GM19099 (cell line): ENCODE results near the gene LIME1.

Source experiments
- POLR2A ChIP-seq: IDR thresholded peaks from 3 replicates; pipeline ENCODE4 v1.6.1; 2011; ENCODE audit warnings: low read depth; ENCODE audit not compliant: insufficient read length; ENCODE audit errors: extremely low read depth

The LIME1 gene

DNA sequence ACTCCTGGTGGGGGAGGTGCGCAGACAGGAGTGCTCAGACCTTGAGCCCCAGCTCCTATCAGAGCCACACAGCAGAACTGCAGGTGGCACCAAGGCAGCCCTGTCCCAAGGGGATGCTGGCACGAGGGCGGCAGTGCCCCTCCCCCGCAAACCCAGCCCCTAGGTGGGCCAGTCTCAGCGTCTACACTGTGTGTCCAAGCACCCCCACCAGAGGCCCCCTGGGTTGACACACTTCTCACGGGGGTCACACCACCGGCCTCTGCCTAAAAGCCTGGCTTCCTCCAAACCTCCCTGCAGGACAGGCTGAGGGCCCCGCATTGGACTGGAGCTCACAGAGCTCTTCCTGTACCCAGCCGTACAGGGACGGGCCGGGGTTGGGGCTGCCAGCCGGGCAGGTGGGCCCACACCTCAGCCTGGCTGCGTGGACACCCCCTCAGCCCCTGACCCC, 11.2 kb downstream of the LIME1 start:
- no peak for TF ChIP-seq POLR2A

DNA sequence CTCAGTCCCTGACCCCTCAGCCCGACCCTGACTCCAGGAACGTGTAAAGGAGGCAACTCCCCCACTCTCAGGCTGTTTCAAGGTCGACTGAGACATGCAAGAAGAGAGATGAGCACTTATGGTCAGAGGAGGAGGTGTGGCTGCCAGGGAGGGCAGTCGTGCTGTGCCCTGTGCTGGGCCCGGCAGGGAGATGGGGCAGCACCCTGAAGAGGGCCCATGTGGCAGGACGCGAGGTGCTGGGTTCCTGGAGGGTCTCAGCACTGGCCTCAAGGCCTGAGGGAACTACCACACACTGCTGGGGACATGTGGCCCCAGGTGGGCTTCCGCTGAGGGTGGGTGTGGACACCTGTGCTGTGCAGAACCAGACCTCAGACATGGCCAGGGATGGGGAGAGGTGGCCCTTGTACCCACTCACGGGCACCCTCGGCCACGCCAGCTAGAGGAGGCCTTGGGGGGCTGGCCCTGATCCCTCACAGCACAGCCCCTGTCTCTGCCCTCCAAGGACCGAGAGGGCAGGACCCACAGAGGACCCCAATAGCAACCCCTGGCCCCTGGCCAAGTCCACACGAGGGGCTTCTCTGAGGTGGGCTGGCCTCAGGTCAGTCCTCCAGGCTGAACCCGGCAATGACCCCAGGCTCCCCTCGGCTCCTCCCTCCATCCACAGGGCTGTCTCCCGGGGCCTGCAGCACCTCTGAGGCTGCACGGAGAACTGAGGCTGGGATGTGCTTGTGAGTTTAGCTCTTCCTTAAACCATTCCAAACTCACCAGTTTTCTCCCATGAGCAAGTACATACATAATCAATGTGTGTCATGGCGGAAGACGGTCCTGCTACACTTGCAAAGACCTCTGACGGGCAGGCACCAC, 11.8 kb downstream of the LIME1 start:
- TF ChIP-seq POLR2A: no peak

DNA sequence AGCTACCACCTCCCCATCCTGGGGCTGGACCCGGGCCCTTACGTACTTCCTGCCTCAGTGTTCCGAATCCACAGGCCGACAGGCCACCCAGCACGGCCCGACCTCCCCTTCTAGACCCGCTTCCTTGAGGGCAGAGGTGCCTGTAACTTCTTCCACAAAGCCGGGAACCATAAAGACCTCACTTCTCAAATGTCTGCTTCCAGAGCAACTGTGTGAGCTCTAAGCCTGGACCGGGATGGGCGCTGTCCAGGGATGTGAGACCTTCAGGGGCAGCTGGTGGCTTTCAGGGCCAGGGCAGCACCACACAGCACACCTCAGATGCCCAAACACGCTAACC, 12.4 kb downstream of the LIME1 start:
- TF ChIP-seq POLR2A: no peak

DNA sequence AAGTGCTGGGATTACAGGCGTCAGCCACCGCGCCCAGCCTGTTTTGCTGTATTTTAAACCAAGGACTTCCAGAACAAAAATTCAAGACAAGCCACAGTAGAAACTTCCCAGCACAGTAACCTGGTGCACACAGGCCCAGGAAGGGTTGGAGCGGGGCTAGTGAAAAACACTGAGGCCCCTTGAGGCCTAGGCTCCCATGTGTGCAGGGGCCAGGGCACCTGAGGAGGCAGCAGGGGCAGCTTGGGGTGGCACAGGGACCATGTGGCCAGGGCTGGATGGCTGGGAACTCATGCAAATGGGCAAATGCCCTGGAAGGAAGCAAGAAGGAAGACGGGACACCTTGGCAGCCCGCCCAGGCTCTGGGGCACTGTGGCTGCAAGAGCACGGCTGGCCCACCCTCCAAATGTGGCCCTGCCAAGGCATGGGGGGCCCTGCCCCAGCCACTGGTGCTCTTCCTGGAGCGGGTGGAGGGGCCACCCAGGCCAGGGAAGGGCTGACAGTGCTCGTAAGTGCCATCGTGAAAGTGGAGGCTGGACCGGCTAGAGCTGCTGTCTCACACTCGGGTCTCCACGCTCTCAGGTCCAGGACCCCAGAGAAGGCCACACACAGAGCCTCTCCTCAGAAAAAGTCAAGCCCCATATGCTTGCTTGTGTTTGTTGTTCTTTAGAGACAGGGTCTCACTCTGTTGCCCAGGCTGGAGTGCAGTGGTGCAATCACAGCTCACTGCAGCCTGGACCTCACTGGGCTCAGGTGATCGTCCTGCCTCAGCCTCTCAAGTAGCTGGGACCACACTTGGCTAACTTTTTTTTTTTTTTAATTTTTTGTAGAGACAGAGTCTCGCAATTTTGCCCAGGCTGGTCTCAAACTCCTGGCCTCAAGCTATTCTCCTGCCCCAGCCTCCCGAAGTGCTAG, 13.4 kb downstream of the LIME1 start:
- TF ChIP-seq POLR2A: no peak

DNA sequence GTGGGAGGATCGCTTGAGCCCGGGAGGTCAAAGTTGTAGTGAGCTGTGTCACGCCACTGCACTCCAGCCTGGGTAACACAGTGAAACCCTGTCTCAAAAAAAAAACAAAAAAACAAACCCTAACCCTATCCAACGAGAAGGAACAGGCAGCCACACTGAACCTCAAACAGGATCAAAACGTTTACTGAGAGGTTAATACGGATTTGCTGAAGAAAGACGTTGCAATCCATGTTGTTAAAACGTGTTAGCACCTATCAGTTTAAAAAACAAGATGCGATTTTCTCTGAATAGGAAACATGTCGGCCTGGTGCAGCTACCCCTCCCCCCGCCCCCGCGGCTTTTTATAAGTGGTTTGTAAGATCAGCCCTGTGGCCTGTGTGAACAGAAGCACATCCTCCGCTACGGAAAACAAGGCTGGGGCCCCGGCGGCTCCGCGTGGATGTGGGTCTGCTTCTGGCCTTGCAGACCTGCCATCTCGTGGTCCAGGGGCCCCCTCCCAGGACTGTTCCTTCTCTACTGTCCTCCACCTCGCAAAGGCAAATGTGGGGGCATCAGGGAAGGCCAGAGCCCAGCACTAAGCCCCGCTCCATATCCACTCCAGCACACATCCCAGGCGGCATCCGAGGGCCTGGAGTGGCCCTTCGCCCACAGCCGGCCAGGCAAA, 14.5 kb downstream of the LIME1 start:
- no peak for TF ChIP-seq POLR2A

DNA sequence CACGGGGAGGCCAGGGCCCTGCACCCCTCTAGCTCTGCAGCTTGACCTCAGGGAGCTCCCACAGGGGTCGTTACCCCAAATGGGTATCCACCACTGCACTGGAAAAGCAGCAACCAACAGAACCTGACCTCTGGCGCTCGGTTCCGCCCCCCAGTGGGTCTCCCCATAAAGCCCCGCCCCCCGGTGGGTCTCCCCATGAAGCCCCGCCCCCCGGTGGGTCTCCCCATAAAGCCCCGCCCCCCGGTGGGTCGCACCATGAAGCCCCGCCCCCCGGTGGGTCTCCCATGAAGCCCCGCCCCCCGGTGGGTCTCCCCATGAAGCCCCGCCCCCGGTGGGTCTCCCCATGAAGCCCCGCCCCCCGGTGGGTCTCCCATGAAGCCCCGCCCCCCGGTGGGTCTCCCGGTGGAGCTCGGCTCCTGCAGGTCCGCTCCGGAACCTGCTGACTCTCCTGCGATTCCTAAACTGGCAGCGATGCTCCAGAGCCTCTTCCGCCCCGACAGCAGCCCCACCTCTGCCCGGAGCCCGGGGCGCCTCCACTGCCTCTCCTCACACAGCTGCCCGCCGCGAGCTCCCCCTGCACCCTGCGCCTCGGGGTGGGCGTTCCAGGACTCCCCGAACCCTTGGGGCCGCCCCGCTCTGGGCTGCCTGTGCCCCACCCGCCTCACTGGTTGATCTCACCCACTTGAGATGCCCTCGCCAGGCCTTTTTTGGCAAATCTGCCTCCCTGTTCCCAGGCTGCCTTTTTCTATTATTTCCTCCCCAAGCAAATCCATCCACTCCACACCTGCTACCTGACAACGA, 15.2 kb downstream of the LIME1 start:
- no peak for TF ChIP-seq POLR2A

DNA sequence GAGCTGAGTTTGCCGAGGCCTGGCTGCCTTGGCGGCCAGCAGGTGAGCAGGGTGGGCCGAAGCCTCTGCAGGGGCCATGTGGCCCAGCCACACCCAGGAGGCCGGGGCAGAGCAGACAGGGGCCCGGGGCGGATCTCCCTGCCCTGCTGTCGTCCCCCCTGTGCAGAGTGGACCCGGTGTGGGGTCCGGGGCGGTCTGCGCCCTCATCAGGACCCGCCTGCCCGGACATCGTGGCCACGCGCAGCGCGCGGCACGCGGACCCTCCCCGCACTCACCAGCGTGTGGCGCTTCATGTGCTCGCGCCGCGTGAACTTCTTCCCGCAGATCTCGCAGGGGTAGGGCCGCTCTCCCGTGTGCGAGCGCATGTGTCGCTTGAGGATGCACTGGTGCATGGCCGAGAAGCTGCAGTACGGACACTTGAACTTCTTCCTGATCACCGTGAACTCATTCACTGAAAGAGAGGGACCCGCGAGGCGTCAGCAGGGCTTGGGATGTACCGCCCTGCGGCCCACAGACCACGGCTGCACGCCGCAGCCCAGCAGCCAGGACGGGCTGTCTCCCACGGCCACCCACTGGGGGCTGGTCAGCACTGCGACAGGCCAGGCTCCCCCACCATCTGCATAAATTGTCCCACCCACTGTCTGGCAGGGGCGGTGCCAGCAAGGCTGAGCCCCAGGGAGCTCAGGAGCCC, 16.1 kb downstream of the LIME1 start:
- no peak for TF ChIP-seq POLR2A

DNA sequence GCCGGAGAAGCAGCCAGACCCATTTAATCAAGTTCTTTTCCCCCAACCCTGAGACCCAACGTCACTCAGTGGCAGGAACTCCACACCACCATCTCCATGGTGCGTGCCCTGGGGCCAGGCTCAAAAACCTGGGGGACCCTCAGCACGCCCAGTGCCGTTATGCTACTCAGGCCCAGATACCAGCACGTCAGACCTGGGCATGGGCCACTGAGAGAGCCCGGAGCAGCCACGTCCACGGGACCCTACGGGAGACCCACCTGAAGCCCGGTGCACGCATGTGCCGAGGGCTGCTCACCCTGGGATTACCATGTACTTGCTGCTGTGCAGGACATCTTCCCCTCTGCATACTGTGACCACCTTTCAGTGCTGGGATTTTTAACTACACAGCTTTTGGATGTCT, 16.9 kb downstream of the LIME1 start:
- TF ChIP-seq POLR2A: no peak

DNA sequence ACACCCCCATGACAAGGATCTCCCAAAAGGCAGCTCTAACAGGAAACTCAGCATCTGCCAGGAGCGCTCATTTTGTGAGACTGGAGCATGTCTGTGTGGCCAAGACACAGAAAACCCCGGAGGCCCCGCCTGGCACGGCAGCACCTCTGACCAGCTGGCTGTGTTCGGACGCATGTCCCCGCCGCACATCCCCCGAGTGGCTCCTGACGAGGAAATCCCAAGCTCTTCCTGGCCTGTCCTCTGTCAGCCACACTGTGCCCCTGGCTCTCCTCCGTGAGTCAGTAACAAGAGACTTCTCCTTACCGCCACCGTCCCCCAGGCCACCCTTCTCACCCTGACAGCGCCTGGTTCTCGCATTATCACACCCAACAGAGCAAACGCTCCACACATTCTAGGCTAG, 17.5 kb downstream of the LIME1 start:
- no peak for TF ChIP-seq POLR2A

DNA sequence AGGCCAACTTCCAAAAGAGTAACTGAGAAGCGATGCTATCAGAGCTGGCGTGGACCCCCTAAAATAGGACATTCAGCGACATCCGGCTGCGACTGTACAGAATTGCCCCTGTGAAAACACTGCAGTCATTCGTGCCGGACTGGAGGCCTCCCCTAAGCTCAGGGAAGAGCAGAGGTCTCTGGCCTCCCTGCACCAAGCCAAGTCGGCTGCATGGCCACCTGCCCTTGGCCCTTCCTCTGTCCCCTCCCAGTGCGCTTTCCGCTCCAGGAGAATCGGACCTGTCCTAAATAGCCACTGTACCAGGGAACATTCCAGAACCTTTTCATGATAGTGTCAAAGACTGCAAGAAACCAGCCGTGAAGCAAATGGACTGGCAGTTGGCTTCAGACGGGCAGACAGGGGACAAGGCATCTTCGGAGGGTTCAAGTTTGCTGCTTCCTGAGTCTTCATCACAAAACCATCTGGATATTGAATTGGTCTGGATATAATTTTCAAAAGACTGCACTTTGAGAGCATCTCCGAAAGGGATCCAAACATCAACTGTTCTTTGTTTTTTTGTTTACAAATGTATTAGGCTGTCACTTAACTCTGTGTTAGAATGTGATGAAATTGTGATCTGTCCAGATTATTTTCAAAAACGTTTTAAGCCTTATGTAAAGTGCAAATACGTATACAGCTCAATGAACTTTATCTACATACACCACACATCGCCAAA, 19.6 kb downstream of the LIME1 start:
- TF ChIP-seq POLR2A: no peak

DNA sequence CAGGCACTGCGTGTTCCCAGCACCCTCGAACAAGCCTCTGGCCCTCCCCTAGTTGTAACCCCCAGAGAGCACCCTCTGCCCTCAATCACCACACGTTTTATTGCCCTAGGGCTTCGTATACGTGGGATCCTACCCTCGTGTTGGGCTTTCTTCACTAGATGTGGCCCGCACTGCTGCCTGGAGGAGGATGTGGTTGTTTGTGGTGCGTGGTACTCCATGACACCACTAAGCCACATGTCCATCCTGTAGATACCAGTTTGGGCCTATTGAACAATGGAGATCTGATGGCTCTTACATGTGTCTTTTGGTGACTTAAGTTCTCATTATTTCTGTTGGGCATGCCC, 20.2 kb downstream of the LIME1 start:
- no peak for TF ChIP-seq POLR2A

DNA sequence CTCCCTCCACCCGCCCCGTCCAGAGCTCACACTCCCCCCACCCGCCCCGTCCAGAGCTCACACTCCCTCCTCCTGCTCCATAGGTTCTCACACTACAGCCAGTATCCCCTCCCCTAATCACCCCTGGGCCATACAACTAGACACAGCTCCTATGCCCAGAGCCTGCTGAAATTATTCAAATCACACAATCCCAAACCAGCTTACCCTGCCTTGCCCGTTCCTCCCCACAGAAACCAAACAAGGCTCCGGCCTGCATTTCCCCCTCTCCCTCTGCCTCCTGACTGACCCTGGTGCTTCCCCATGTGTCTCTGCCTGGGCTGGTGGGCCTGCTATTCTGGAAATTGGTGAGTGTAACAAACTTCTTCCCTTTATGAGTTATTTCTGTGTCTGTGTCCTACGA, 21.7 kb downstream of the LIME1 start:
- no peak for TF ChIP-seq POLR2A

DNA sequence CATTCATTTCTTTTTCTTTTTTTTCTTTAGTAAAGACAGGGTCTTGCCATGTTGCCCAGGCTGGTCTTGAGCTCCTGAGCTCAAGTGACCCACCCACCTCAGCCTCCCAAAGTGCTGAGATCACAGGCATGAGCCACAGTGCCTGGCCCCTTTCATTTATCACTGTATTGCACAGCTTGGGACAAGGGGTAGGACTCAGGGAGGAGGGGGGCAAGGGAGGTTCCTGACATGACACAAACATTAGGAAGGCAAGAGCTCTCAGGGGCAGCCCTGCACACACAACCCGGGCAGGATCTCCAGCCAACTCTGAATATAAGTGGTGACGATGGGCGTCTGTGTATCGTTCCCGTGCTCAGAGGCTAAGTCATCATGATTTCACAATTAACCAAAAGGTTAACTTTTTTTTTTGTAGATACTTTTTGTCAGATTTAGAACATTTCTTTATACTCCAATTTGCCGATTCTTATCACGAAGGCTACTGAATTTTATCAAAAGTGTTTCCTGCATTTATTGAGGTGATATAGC, 23.0 kb downstream of the LIME1 start:
- no peak for TF ChIP-seq POLR2A
